HepG2 (cell line): ENCODE data around the gene FHL3. TPM values are rescaled to one million over a fixed set of nuclear protein-coding genes. Genes with fewer than 3 reads are reported as not detected.
A peak's percentile ranks its signal among the peaks of the same experiment; 100 is the strongest.

Source experiments
- CENPBD1 ChIP-seq: sonication (generic); formaldehyde crosslinking; IDR thresholded peaks from 2 replicates; pipeline ENCODE4 v1.8.0; 2022; ENCODE audit warnings: missing genetic modification reagents, low read depth, mild to moderate bottlenecking, borderline replicate concordance
- ERF ChIP-seq: IDR thresholded peaks from 2 replicates; pipeline ENCODE4 v1.6.1; 2018; ENCODE audit warnings: missing biosample characterization, missing genetic modification reagents
- GATAD2A ChIP-seq: IDR thresholded peaks from 2 replicates; pipeline ENCODE4 v1.6.1; 2016
- HMGXB3 ChIP-seq: sonication (generic); formaldehyde crosslinking; IDR thresholded peaks from 2 replicates; pipeline ENCODE4 v1.4.0; 2020; ENCODE audit warnings: missing genetic modification reagents, borderline replicate concordance
- KDM3A ChIP-seq: IDR thresholded peaks from 2 replicates; pipeline ENCODE4 v1.6.1; 2018; ENCODE audit warnings: low read depth, missing compliant biosample characterization
- KLF12 ChIP-seq: sonication (generic); formaldehyde crosslinking; IDR thresholded peaks from 2 replicates; pipeline ENCODE4 v1.4.0; 2020; ENCODE audit warnings: missing genetic modification reagents, borderline replicate concordance
- KLF16 ChIP-seq, 2 experiments: sonication (generic) in 1 of 2; formaldehyde crosslinking in 1 of 2; IDR thresholded peaks; 2 replicates each; pipeline versions ENCODE4 v1.6.1 to v1.8.0; 2016 to 2023; ENCODE audit warnings: missing genetic modification reagents in 2 of 2, missing compliant biosample characterization in 1 of 2
- POLR2A ChIP-seq, 2 experiments: IDR thresholded peaks; 2 replicates each; pipeline ENCODE4 v1.6.1; 2011; ENCODE audit warnings: low read depth in 2 of 2, low read length in 2 of 2, mild to moderate bottlenecking in 1 of 2, moderate library complexity in 1 of 2; ENCODE audit not compliant: insufficient read depth in 1 of 2
- RNF219 ChIP-seq: sonication (generic); formaldehyde crosslinking; IDR thresholded peaks from 2 replicates; pipeline ENCODE4 v1.5.0; 2020; ENCODE audit warnings: mild to moderate bottlenecking, missing genetic modification reagents
- ZC3H4 ChIP-seq: sonication (generic); formaldehyde crosslinking; IDR thresholded peaks from 2 replicates; pipeline ENCODE4 v1.4.0; 2020; ENCODE audit warnings: missing genetic modification reagents, borderline replicate concordance
- ZIK1 ChIP-seq: sonication (generic); formaldehyde crosslinking; IDR thresholded peaks from 2 replicates; pipeline ENCODE4 v1.5.0; 2020; ENCODE audit warnings: mild to moderate bottlenecking, low read depth, missing genetic modification reagents, borderline replicate concordance
- ZNF292 ChIP-seq: sonication (generic); formaldehyde crosslinking; IDR thresholded peaks from 2 replicates; pipeline ENCODE4 v1.8.1; 2022; ENCODE audit warnings: mild to moderate bottlenecking, low read depth, missing genetic modification reagents, borderline replicate concordance
- ZNF841 ChIP-seq: sonication (generic); formaldehyde crosslinking; IDR thresholded peaks from 2 replicates; pipeline ENCODE4 v1.8.1; 2023; ENCODE audit warnings: missing genetic modification reagents, borderline replicate concordance
- ZSCAN12 ChIP-seq: sonication (generic); formaldehyde crosslinking; IDR thresholded peaks from 2 replicates; pipeline ENCODE4 v1.9.0; 2021; ENCODE audit warnings: mild to moderate bottlenecking, missing genetic modification reagents
- polyA plus RNA-seq, 8 experiments: library from polyadenylated mRNA; depleted of rRNA in 3 of 8; stranded (reverse) in 7 of 8; unstranded in 1 of 8; fragments of >200 nt; fragmentation: Illumina TruSeq in 4 of 8; extraction: Trizol in 4 of 8; gene quantifications; 2 replicates each; pipeline versions ENCODE4 v1.2.1 to v1.2.3, GENCODE V29; 2011 to 2016; ENCODE audit warnings: low read depth in 4 of 8, missing spikeins in 1 of 8, mixed read lengths in 1 of 8; ENCODE audit not compliant: insufficient read depth in 1 of 8
- total RNA-seq, 5 experiments: library from RNA; depleted of rRNA; stranded (reverse); fragments of >200 nt; fragmentation: Illumina TruSeq; extraction: Trizol; gene quantifications; 2 replicates each; pipeline ENCODE4 v1.2.3, GENCODE V29; 2016; ENCODE audit warnings: low read depth in 1 of 5
- TF ChIP-seq, protein P1 (sequence below): sonication (generic); formaldehyde crosslinking; IDR thresholded peaks from 2 replicates; pipeline ENCODE4 v1.4.0; 2020; ENCODE audit warnings: mild to moderate bottlenecking, missing genetic modification reagents
- TF ChIP-seq, protein P2 (sequence below): sonication (generic); formaldehyde crosslinking; IDR thresholded peaks from 2 replicates; pipeline ENCODE4 v1.5.0; 2020; ENCODE audit warnings: mild to moderate bottlenecking, missing genetic modification reagents

FHL3 gene
- total and polyA plus RNA-seq, 2 of the 13 experiments (the other 11 are each of a cell fraction or from before 2014, with no cell fraction given), result 2.8 to 6.6 TPM

GRCh38 chr1:38000529-38001455 lies 4.5 kb downstream of the FHL3 start (continued):
- TF ChIP-seq HMGXB3 (no peak), CENPBD1 (no peak), ZNF841 (no peak), KDM3A (no peak), ZIK1 (CRISPR knock-in tag) (no peak), ERF (CRISPR knock-in tag) (peak; percentile 10; the same call in 1 of the 2 replicates), KLF16 (CRISPR knock-in tag; IDR thresholded peaks at IDR 0.05) (no peak), ZSCAN12 (CRISPR knock-in tag) (no peak), ZC3H4 (0 out of 2 replicates have a peak, but pooled peaks have one; percentile 63), POLR2A (IDR thresholded peaks at IDR 0.05; ENCODE audit: insufficient read depth in 1 of 2, low read depth in 2 of 2, low read length in 2 of 2) (peak; percentile 22 to 45; a peak in 1 of 4 replicates), GATAD2A (CRISPR knock-in tag) (0 out of 2 replicates have a peak, but pooled peaks have one; percentile 12), RNF219 (CRISPR knock-in tag) (no peak), ZNF292 (no peak), KLF12 (CRISPR knock-in tag) (no peak)
- TF ChIP-seq, protein P1, sequence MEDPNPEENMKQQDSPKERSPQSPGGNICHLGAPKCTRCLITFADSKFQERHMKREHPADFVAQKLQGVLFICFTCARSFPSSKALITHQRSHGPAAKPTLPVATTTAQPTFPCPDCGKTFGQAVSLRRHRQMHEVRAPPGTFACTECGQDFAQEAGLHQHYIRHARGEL, result no peak
- TF ChIP-seq, protein P2, sequence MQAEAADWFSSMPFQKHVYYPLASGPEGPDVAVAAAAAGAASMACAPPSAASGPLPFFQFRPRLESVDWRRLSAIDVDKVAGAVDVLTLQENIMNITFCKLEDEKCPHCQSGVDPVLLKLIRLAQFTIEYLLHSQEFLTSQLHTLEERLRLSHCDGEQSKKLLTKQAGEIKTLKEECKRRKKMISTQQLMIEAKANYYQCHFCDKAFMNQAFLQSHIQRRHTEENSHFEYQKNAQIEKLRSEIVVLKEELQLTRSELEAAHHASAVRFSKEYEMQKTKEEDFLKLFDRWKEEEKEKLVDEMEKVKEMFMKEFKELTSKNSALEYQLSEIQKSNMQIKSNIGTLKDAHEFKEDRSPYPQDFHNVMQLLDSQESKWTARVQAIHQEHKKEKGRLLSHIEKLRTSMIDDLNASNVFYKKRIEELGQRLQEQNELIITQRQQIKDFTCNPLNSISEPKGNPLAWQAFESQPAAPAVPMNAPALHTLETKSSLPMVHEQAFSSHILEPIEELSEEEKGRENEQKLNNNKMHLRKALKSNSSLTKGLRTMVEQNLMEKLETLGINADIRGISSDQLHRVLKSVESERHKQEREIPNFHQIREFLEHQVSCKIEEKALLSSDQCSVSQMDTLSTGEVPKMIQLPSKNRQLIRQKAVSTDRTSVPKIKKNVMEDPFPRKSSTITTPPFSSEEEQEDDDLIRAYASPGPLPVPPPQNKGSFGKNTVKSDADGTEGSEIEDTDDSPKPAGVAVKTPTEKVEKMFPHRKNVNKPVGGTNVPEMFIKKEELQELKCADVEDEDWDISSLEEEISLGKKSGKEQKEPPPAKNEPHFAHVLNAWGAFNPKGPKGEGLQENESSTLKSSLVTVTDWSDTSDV, result no peak
